Measurements from ENCODE around the gene KLK4. TPM values are rescaled to one million over a fixed set of nuclear protein-coding genes. Genes with fewer than 3 reads are reported as not detected.

The KLK4 gene, protein sequence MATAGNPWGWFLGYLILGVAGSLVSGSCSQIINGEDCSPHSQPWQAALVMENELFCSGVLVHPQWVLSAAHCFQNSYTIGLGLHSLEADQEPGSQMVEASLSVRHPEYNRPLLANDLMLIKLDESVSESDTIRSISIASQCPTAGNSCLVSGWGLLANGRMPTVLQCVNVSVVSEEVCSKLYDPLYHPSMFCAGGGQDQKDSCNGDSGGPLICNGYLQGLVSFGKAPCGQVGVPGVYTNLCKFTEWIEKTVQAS
- total RNA-seq = 1 to 10 TPM in 1 of 4 donors, under 1 TPM in 1, not detected in 2; 0.59 to 1.2 TPM

DNA sequence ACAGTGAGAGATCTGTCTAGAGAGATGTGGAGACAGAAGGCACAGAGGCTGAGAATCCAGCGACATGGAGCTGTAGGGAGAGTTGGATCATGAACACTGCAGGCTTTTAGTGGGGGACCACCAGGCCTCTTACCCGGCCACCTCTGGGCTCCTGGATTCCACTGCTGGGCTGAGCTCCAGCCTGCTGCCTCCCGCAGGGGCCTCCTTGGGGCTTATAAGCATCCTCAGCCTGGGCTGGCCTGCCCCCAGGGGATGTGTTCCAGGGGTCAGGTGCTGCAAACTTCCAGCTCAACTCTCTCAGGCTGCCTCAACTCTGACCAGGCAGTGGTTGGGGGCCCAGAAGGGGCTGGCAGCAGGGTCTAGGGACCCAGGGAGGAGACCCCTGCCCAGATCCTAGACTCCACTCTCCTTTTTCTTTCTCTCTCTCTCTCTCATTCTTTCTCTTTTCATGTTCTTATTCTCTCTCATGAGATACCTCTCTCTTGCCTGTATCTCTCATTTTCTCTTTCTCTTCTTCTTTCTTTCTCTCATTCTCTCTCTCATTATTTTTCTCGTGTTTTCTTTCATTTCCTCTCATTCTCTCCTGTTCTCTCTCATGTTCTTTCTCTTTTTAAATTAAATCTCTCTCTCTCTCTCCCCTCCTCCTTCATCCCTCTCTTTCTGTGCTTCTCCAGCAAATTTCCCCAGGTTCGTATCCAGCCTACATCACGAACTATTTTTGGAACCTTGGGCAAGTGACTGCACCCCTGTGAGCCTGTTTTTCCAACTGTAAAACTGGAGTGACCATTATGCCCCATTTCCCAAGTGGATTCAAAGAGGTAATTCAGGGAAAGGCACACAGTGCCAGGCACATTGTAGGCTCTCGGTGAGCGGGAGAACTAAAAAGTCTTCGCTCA lies at the start of gene KLK4:
Gene KLK4 (minus strand): TSS at position 190 of the 896 bp plus-strand sequence. CDS start 657 bp downstream, outside the sequence.
- no peak within 1 kb of the TSS for H3K27ac ChIP-seq
- no peaks in the 10 kb centered on the region for H3K9me3 ChIP-seq
- H3K36me3 ChIP-seq = no peaks in the 10 kb centered on the region
- WGBS, 2 donors = 63 to 67% methylated on average over 9 of the region's 9 CpGs
- DNase-seq (ENCODE audit: low spot score in 2 of 2) = no peak
- TF ChIP-seq, protein P1, sequence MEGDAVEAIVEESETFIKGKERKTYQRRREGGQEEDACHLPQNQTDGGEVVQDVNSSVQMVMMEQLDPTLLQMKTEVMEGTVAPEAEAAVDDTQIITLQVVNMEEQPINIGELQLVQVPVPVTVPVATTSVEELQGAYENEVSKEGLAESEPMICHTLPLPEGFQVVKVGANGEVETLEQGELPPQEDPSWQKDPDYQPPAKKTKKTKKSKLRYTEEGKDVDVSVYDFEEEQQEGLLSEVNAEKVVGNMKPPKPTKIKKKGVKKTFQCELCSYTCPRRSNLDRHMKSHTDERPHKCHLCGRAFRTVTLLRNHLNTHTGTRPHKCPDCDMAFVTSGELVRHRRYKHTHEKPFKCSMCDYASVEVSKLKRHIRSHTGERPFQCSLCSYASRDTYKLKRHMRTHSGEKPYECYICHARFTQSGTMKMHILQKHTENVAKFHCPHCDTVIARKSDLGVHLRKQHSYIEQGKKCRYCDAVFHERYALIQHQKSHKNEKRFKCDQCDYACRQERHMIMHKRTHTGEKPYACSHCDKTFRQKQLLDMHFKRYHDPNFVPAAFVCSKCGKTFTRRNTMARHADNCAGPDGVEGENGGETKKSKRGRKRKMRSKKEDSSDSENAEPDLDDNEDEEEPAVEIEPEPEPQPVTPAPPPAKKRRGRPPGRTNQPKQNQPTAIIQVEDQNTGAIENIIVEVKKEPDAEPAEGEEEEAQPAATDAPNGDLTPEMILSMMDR (IDR thresholded peaks at IDR 0.05) = no peak
- H3K4me3 ChIP-seq = no peak within 1 kb of the TSS
- H3K27me3 ChIP-seq = peaks cover 0 to 61% of the 10 kb centered on the region in 2 donors
- peaks cover 0 to 8% (median 0%) of the 10 kb centered on the region in 4 donors for H3K4me1 ChIP-seq

DNA sequence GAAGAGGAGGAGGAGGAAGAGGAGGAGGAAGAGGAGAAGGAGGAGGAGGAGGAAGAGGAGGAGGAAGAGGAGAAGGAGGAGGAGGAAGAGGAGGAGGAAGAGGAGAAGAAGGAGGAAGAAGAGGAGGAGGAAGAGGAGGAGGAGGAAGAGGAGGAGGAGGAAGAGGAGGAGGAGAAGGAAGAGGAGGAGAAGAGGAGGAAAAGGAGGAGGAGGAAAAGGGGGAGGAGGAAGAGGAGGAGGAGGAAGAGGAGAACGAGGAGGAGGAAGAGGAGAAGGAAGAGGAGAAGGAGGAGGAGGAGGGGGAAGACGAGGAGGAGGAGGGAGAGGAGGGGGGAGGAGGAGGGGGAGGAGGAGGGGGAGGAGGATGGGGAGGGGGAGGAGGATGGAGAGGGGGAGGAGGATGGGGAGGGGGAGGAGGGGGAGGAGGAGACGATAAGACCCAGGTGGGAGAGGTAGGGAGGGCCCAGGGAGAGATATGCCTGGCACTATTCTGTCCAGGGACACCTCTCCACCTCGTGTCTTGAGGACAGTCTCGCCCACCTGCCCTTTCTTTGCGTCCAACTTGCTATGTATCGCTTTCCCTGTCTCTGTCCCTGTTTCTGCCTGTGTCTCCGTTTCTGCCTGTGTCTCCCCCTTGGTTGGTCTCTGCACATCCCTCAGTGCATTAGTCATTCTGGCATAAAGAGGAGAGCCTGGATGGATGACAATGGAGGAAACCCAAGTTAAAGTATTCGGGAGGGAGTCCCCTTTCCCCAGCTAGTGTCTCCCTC lies 48.7 kb upstream of the KLK4 start:
- Histone ChIP-seq H3K4me1 (no peaks in the 10 kb centered on the region), H3K4me3 (no peak overlapping the region), H3K9me3 (peaks cover 0 to 9% (median 0%) of the 10 kb centered on the region in 4 donors), H3K27me3 (no peaks in the 10 kb centered on the region), H3K36me3 (no peaks in the 10 kb centered on the region), H3K27ac (no peak overlapping the region)
- DNase-seq (ENCODE audit: low spot score in 2 of 2) = no peak
- TF ChIP-seq POLR2A (IDR thresholded peaks at IDR 0.05) (no peak), EP300 (IDR thresholded peaks at IDR 0.05) (no peak)
- TF ChIP-seq, protein P1 (IDR thresholded peaks at IDR 0.05) = no peak
- 55 to 61% methylated on average over 9 of the region's 9 CpGs for WGBS, 2 donors

DNA sequence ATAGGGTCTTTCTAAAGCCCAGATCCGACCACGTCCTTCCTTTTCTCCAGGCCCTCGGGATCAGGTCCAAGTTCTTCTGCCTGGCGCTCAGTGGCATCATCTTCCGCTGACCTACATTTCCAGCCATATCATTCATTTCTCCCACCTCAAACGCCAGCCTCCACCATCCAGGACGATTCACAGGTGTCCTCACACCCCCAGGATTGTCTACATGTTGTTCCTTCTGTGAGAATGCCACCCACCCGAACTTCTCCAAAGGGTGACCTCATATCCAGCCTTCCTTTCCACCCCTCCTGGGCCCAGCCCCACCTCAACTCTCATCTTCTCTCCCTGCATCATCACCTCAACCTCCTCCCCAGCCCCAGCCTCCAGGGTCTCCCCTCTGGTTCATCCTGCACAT lies 46.4 kb upstream of the KLK4 start:
- no peak overlapping the region for H3K27ac ChIP-seq
- no peak overlapping the region for H3K4me3 ChIP-seq
- no peaks in the 10 kb centered on the region for H3K27me3 ChIP-seq
- peaks cover 0 to 9% (median 0%) of the 10 kb centered on the region in 4 donors for H3K9me3 ChIP-seq
- H3K4me1 ChIP-seq = no peaks in the 10 kb centered on the region
- 77 to 80% methylated on average over 8 of the region's 8 CpGs for WGBS, 2 donors
- no peak for TF ChIP-seq EP300 (IDR thresholded peaks at IDR 0.05)
- no peak for TF ChIP-seq POLR2A (IDR thresholded peaks at IDR 0.05)
- TF ChIP-seq, protein P1 (IDR thresholded peaks at IDR 0.05) = no peak
- no peaks in the 10 kb centered on the region for H3K36me3 ChIP-seq
- DNase-seq (ENCODE audit: low spot score in 2 of 2) = no peak

DNA sequence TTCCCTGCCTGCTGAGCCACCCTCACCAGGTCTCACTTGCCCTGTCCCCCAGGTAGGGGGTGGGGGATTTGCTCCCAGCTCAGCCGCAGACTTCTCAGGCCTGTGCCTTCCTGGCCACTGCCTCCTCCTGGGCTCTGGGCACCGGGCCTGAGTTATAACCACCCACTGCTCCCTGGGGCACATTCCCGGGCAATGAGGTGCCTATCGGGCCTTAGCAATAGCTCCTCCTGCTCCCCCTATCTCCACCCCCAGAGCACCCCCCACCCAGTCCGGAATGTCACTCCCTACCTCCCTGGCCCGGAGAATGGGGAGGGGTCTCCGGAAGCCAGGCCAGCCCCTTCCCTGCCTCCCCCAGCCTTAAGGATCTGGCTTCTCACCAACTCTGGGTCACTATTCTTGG lies 41.7 kb upstream of the KLK4 start, which contains the start of gene KLK5:
Gene KLK5 (minus strand): TSS at position 129 of the 400 bp plus-strand sequence. CDS start 381 bp downstream, outside the sequence.
- DNase-seq (ENCODE audit: low spot score in 2 of 2) = no peak
- no peak for TF ChIP-seq POLR2A (IDR thresholded peaks at IDR 0.05)
- TF ChIP-seq EP300 (IDR thresholded peaks at IDR 0.05) = no peak
- TF ChIP-seq, protein P1 (IDR thresholded peaks at IDR 0.05) = no peak
- no peak within 1 kb of the TSS for H3K27ac ChIP-seq
- H3K27me3 ChIP-seq = no peaks in the 10 kb centered on the region
- WGBS, 2 donors = 7 to 9% methylated on average over 7 of the region's 7 CpGs
- H3K9me3 ChIP-seq = no peaks in the 10 kb centered on the region
- no peaks in the 10 kb centered on the region for H3K36me3 ChIP-seq
- no peaks in the 10 kb centered on the region for H3K4me1 ChIP-seq
- H3K4me3 ChIP-seq = no peak within 1 kb of the TSS
